ENCODE results near the gene MB. TPM values are rescaled to one million over a fixed set of nuclear protein-coding genes. Genes with fewer than 3 reads are reported as not detected.
A peak's percentile ranks its signal among the peaks of the same experiment; 100 is the strongest.

The MB gene
- total RNA-seq, 1 experiment from 2014 or later, result 0.30 TPM

DNA sequence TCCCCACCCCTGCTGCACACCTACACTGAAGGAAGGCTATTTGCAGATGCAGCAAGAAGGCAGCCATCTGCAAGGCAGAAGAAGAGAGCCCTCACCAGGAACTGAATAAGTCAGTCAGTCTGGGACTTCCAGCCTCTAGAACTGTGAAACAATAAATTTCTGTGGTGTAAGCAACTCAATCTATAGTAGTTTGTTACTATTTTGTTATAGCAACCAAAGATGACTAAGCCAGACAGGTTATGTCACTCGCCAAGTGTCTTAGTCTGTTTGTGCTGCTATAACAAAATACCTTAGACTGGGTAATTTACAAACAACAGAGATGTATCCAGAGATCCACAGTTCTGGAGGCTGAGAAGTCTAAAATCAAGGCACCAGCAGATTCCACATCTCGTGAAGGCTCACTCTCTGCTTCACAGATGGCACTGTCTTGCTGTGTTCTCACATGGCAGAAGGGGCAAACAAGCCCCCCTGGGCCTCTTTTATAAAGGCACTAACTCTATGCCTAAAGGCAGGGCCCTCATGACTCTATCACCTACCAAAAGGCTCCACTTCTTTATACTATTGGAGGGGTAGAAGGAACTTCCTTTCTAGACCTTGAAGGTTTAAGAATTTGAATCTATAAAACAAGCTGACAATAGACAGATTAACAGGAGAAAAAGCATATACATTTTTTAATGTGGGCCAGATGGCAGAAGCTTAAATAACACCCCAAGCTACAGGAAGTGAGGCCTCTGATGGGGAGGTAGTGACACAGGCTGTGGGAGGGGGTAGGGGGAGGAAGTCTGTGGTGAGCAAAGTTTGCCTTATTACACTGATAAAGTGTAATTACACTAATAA is 43.4 kb upstream of the MB start:
- intact Hi-C loops (cut with micrococcal nuclease; ENCODE audit: unreplicated experiment), result no loop called here
- peaks cover 22% of the 10 kb centered on the region for H3K9me3 ChIP-seq (ENCODE audit: low read depth, low read length, poor library complexity, severe bottlenecking)
- ChIA-PET CTCF (no interaction called here), POLR2A (ENCODE audit: low non-redundant PET) (no interaction called here)
- peaks cover 38% of the 10 kb centered on the region for H3K4me1 ChIP-seq (ENCODE audit: insufficient read depth, low read length, poor library complexity, severe bottlenecking)
- peaks cover 22% of the 10 kb centered on the region for H3K36me3 ChIP-seq (ENCODE audit: insufficient read depth, low read length, poor library complexity, severe bottlenecking)
- H3K27ac ChIP-seq (ENCODE audit: low read depth, low read length, poor library complexity, severe bottlenecking), result peak overlapping the region; percentile 94
- no peaks in the 10 kb centered on the region for H3K27me3 ChIP-seq (replicated peaks; ENCODE audit: insufficient read depth, low read depth, low read length, poor library complexity)
- TF ChIP-seq EZH2 (IDR thresholded peaks at IDR 0.05; ENCODE audit: borderline replicate concordance, low read depth, low read length, poor library complexity, severe bottlenecking), result no peak
- TF ChIP-seq, protein P1, sequence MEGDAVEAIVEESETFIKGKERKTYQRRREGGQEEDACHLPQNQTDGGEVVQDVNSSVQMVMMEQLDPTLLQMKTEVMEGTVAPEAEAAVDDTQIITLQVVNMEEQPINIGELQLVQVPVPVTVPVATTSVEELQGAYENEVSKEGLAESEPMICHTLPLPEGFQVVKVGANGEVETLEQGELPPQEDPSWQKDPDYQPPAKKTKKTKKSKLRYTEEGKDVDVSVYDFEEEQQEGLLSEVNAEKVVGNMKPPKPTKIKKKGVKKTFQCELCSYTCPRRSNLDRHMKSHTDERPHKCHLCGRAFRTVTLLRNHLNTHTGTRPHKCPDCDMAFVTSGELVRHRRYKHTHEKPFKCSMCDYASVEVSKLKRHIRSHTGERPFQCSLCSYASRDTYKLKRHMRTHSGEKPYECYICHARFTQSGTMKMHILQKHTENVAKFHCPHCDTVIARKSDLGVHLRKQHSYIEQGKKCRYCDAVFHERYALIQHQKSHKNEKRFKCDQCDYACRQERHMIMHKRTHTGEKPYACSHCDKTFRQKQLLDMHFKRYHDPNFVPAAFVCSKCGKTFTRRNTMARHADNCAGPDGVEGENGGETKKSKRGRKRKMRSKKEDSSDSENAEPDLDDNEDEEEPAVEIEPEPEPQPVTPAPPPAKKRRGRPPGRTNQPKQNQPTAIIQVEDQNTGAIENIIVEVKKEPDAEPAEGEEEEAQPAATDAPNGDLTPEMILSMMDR (conservative IDR thresholded peaks at IDR 0.05; ENCODE audit: low read depth, low read length), result no peak
- H3K4me3 ChIP-seq (ENCODE audit: low read depth, low read length, poor library complexity, severe bottlenecking), result no peak overlapping the region
- peak; percentile 85 for DNase-seq (ENCODE audit: low spot score)
- no TSS peak for BruUV-seq (replicated peaks)

DNA sequence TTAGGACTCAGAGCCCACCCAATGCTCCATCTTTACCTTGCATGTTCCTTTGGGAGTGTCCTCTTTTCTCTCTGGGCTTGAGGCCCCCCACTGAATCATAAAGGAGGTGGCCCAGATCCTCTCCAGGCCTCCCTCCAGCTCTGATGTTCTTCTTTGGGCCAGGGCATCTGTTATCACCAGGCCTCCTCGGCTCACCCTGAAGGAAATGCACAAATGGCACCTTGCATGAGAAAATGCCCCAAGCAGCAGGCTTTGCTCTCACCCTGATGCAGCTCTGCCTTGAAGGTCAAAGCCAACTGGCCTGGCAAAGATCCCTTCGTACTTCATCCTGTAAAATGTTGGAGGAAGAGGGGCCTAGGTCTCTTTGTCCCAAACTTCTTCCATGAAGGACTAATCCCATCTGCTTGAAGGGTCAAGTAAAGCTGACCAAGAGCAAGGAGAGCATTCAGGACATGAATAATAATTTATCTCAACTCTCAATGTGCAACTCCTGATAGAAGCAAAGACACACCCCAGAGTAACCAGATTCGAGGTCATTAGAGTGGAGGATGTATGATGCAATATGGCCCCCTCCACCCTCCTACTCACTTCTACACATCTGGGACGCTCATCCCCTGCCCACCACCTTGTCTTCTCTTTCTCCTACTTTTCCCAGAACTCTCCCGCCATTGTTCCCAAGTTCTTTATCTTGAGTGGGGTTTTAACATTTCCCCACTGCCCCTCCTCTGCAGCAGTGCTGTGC is 40.6 kb upstream of the MB start:
- no peaks in the 10 kb centered on the region for H3K27me3 ChIP-seq (replicated peaks; ENCODE audit: insufficient read depth, low read depth, low read length, poor library complexity)
- POLR2A ChIA-PET (ENCODE audit: low non-redundant PET), result no interaction called here
- peaks cover 38% of the 10 kb centered on the region for H3K4me1 ChIP-seq (ENCODE audit: insufficient read depth, low read length, poor library complexity, severe bottlenecking)
- BruUV-seq (replicated peaks), result no TSS peak
- peak overlapping the region; percentile 56 for H3K27ac ChIP-seq (ENCODE audit: low read depth, low read length, poor library complexity, severe bottlenecking)
- no peak overlapping the region for H3K4me3 ChIP-seq (ENCODE audit: low read depth, low read length, poor library complexity, severe bottlenecking)
- CTCF ChIA-PET, result no interaction called here
- no peak for DNase-seq (ENCODE audit: low spot score)
- intact Hi-C loops (cut with micrococcal nuclease; ENCODE audit: unreplicated experiment), result no loop called here
- peaks cover 12% of the 10 kb centered on the region for H3K9me3 ChIP-seq (ENCODE audit: low read depth, low read length, poor library complexity, severe bottlenecking)
- peaks cover 22% of the 10 kb centered on the region for H3K36me3 ChIP-seq (ENCODE audit: insufficient read depth, low read length, poor library complexity, severe bottlenecking)
- no peak for TF ChIP-seq EZH2 (IDR thresholded peaks at IDR 0.05; ENCODE audit: borderline replicate concordance, low read depth, low read length, poor library complexity, severe bottlenecking)
- TF ChIP-seq, protein P1 (conservative IDR thresholded peaks at IDR 0.05; ENCODE audit: low read depth, low read length), result no peak

DNA sequence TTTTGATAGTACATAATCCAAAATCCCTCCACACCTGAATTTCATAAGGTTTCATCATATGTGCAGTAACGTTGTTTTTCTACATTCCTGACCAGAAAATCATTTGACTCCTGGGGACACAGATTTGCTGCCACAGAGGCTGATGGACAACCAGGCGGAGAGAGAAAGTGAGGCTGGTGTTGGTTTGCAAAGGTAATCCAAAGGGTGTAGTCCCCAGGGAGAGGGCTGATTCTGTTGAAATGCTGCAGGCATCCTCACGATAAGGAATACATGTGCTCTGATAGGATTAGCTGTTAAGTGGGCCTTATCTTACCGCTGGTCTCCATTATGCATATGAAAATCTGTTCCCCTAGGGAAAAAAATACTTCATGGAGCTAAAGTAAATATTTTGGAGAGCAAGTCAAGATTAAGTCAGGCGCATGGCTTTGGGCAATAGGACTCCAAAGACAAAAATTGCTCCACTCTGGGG is 39.2 kb upstream of the MB start:
- peaks cover 35% of the 10 kb centered on the region for H3K4me1 ChIP-seq (ENCODE audit: insufficient read depth, low read length, poor library complexity, severe bottlenecking)
- intact Hi-C loops (cut with micrococcal nuclease; ENCODE audit: unreplicated experiment), result no loop called here
- H3K36me3 ChIP-seq (ENCODE audit: insufficient read depth, low read length, poor library complexity, severe bottlenecking), result peaks cover 22% of the 10 kb centered on the region
- H3K9me3 ChIP-seq (ENCODE audit: low read depth, low read length, poor library complexity, severe bottlenecking), result peaks cover 12% of the 10 kb centered on the region
- no peak for TF ChIP-seq EZH2 (IDR thresholded peaks at IDR 0.05; ENCODE audit: borderline replicate concordance, low read depth, low read length, poor library complexity, severe bottlenecking)
- TF ChIP-seq, protein P1 (conservative IDR thresholded peaks at IDR 0.05; ENCODE audit: low read depth, low read length), result no peak
- DNase-seq (ENCODE audit: low spot score), result peak; percentile 76
- ChIA-PET POLR2A (ENCODE audit: low non-redundant PET) (no interaction called here), CTCF (interaction anchor here (0.6 kb wide), 1 partner anchor 24 kb away, joined by 3 read pairs; no protein-coding TSS in a partner anchor)
- H3K27me3 ChIP-seq (replicated peaks; ENCODE audit: insufficient read depth, low read depth, low read length, poor library complexity), result no peaks in the 10 kb centered on the region
- BruUV-seq (replicated peaks), result no TSS peak
- no peak overlapping the region for H3K4me3 ChIP-seq (ENCODE audit: low read depth, low read length, poor library complexity, severe bottlenecking)
- peak overlapping the region; percentile 56 for H3K27ac ChIP-seq (ENCODE audit: low read depth, low read length, poor library complexity, severe bottlenecking)
